Bronchial epithelial cell (primary cell): ENCODE data around the gene KRT32. TPM values are rescaled to one million over a fixed set of nuclear protein-coding genes. Genes with fewer than 3 reads are reported as not detected.

ENCODE experiments used
- DNase-seq: peaks from one replicate; pipeline ENCODE4 v3.0.0-alpha.2; 2010; ENCODE audit warnings: low read depth
- FAIRE-seq: peaks from 2 replicates; lab custom pipeline; 2011; peaks lifted over from hg19 to GRCh38; lab: Jason Lieb, UNC
- H3K27me3 ChIP-seq: 2 replicates; pipeline ENCODE4 v1.5.1; 2011; ENCODE audit warnings: low read length; ENCODE audit not compliant: control insufficient read depth, insufficient read depth
- H3K36me3 ChIP-seq: 2 replicates; pipeline ENCODE4 v1.5.1; 2011; ENCODE audit warnings: low read length; ENCODE audit not compliant: control insufficient read depth, insufficient read depth
- H3K4me3 ChIP-seq: 2 replicates; pipeline ENCODE4 v1.5.1; 2011; ENCODE audit warnings: mild to moderate bottlenecking, low read depth, low read length, control low read depth
- total RNA-seq: library from RNA; depleted of rRNA; stranded (reverse); fragments of >200 nt; gene quantifications from 2 replicates; pipeline ENCODE4 v1.2.1, GENCODE V29; 2014
- TF ChIP-seq, protein P1 (sequence below): IDR thresholded peaks from 2 replicates; pipeline ENCODE4 v1.5.1; 2011; ENCODE audit warnings: mild to moderate bottlenecking, moderate library complexity, low read length, control low read depth, inconsistent platforms; ENCODE audit not compliant: insufficient read depth, severe bottlenecking

KRT32 gene
- total RNA-seq, 1 donor from 2014 or later = not detected

DNA sequence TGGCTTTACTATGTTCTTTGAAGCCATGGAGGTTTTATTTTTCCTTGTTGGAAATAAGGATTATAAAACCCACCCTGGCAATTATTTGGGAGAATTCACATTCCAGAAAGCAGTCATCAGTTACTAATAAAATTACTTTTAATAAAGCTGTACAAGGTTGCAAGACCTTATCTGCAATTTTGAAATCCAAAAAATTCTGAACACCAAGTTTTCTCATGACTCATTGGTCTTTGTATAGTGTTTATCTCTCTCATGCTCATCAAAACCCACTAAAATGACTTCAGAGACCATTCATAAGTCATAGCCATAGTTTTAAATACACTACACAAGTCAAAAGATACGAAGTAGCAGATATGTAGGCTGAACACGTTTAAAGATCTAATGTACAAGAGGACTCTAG, 20.4 kb downstream of the KRT32 start:
- Histone ChIP-seq H3K36me3 (no peaks in the 10 kb centered on the region), H3K4me3 (no peak overlapping the region), H3K27me3 (no peaks in the 10 kb centered on the region)
- no peak for DNase-seq
- TF ChIP-seq, protein P1, sequence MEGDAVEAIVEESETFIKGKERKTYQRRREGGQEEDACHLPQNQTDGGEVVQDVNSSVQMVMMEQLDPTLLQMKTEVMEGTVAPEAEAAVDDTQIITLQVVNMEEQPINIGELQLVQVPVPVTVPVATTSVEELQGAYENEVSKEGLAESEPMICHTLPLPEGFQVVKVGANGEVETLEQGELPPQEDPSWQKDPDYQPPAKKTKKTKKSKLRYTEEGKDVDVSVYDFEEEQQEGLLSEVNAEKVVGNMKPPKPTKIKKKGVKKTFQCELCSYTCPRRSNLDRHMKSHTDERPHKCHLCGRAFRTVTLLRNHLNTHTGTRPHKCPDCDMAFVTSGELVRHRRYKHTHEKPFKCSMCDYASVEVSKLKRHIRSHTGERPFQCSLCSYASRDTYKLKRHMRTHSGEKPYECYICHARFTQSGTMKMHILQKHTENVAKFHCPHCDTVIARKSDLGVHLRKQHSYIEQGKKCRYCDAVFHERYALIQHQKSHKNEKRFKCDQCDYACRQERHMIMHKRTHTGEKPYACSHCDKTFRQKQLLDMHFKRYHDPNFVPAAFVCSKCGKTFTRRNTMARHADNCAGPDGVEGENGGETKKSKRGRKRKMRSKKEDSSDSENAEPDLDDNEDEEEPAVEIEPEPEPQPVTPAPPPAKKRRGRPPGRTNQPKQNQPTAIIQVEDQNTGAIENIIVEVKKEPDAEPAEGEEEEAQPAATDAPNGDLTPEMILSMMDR = no peak
- no peak for FAIRE-seq

DNA sequence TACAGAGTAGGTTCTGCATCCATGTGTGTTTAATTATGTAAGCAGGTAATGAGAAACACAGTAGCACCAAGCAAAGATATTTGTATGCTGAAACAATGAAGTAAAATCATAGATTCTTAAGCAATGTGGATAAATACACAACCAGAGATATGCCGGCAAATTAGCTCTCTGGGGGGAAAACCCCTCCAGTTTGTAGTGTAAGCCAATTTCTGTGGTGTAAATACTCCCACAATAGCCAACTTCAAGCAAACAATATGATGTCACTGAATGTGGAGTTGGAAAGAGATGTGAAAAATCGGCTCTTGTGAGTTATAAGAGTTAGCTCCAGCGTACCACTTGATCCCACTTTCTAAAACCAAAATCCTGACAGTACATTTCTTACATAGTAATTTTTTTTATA, 22.5 kb downstream of the KRT32 start:
- FAIRE-seq (no peak), DNase-seq (no peak)
- H3K27me3 ChIP-seq = no peaks in the 10 kb centered on the region
- no peaks in the 10 kb centered on the region for H3K36me3 ChIP-seq
- TF ChIP-seq, protein P1 = no peak
- H3K4me3 ChIP-seq = no peak overlapping the region

DNA sequence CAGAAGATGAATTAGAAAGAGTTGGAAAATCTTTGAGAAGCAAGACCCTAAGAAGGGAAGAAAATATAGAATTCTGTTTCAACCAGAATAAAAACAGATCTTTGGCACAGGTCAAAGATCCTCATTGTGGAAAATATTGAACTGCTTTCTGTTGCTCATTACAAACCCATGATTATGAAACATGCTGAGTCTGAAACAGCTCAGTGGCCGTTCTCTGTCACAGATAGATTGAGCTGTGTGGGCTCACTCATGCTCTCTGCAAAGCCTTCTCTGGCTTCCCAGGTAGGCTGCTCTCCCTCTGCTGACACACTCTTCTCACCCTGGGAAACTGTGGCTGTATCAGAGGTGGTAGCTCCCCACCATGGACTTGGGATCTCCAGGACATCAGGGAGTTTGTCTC, 23.0 kb downstream of the KRT32 start:
- H3K36me3 ChIP-seq = no peaks in the 10 kb centered on the region
- TF ChIP-seq, protein P1 = no peak
- no peaks in the 10 kb centered on the region for H3K27me3 ChIP-seq
- no peak for FAIRE-seq
- DNase-seq = no peak
- H3K4me3 ChIP-seq = no peak overlapping the region

DNA sequence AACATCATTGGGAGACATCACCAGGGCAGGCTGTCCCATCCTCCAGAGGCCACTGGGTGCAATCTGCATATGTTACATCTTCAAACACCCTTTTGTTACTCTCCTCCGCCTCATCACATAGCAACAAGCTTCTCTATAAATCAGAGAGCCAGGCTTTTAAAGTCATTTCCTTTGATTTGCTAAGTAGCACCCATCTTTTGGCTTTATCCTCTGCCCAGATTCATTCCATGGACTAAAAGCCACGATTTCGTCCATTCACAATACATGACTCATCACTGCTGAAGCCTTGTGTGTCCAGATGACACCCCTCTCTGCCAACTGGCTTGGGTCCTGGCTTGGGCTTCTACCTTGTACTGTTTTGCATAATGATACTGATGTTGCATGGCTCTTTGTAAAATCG, 24.4 kb downstream of the KRT32 start:
- no peaks in the 10 kb centered on the region for H3K27me3 ChIP-seq
- DNase-seq (no peak), FAIRE-seq (peak; percentile 18)
- H3K4me3 ChIP-seq = no peak overlapping the region
- no peaks in the 10 kb centered on the region for H3K36me3 ChIP-seq
- TF ChIP-seq, protein P1 = no peak

DNA sequence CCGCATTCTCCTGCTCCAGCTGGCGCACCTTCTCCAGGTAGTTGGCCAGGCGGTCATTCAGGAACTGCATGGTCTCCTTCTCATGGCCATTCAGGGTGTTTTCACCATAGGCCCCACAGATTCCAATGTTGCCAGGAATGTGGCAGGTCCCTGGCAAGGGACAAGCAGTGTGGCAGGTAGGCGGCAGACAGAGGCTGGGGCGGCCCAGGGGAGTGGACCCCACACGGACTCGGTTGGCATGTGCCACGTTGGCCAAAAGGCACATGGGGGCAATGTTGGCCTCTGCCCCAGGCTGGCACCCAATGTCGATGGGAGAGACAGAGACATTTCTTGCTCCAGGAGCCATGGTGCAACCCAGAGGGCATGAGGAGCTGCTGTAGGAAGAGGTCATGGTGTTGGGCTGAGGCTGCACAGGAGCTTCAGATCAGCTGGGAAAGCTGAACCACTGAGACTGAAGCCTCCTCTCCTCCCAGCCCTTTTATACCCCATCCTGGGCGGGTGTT, 26.6 kb downstream of the KRT32 start, which contains the start of gene KRT38:
Gene KRT38 (minus strand): TSS at position 453 of the 503 bp plus-strand sequence. CDS start 62 bp downstream, at position 391.
- no peak within 1 kb of the TSS for H3K4me3 ChIP-seq
- H3K27me3 ChIP-seq = no peaks in the 10 kb centered on the region
- FAIRE-seq (no peak), DNase-seq (no peak)
- no peaks in the 10 kb centered on the region for H3K36me3 ChIP-seq
- TF ChIP-seq, protein P1 = no peak

DNA sequence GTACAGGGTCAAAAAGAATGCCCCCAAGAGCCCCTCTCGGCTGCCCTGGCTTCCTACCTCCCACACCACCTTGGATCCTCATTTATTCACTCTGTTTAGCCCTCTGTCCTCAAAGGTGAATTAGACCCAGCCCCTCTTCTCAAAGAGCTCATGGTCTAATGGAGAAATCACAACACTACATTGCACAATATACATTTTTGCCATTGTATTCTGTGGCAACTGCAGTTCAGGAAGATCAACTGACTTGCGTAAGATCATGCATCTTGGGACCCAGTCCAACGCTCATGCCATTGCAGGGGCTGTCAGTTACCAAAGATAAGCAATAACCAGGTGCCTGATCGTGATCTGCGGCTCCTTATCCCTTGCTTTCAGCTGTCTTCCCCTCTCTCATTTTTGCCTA, 27.8 kb downstream of the KRT32 start:
- H3K4me3 ChIP-seq = no peak overlapping the region
- no peaks in the 10 kb centered on the region for H3K36me3 ChIP-seq
- TF ChIP-seq, protein P1 = no peak
- no peaks in the 10 kb centered on the region for H3K27me3 ChIP-seq
- peak; percentile 76 for DNase-seq
- peak; percentile 36 for FAIRE-seq
